ENCODE data around the gene GRK5. TPM values are rescaled to one million over a fixed set of nuclear protein-coding genes. Genes with fewer than 3 reads are reported as not detected.

The GRK5 gene
- total and polyA plus RNA-seq, 9 of the 15 experiments (the other 6 are each of a cell fraction or from before 2014, with no cell fraction given): 0.46 to 0.83 (median 0.67) TPM; not detected in 2

DNA sequence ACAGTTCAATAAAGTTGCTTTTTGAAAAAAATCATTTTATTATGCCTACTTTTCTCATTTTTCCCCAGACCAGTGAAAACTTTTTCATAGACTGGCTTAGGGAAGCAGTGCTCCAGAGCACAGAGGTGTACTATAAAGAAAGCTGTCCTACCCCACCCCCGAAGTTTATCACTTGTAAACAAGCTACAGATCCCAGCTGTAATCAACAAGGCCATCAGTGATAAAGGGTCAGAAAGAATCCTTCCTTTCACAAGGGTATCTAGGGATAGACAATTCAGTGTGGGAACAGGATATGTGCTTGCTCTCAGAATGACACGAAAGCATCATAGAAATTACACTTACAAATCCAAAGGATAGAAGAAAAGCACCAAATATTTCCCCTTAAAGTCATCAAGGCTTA is 33.3 kb upstream of the GRK5 start (continued):
- TF ChIP-seq HOMEZ (CRISPR knock-in tag; IDR thresholded peaks at IDR 0.05) (no peak), NCOA1 (IDR thresholded peaks at IDR 0.05; ENCODE audit: low read depth) (no peak), SIN3A (IDR thresholded peaks at IDR 0.05; ENCODE audit: borderline replicate concordance in 2 of 2, control insufficient read depth in 1 of 2, low read depth in 2 of 2, low read length in 2 of 2) (no peak), ELK3 (CRISPR knock-in tag; IDR thresholded peaks at IDR 0.05) (no peak)

- CTCF ChIA-PET (ENCODE audit: low intra/inter-chr PET ratio): no interaction called here
- intact Hi-C loops (cut with micrococcal nuclease) (loop anchor here (5.0 kb wide), 1 partner anchor 99 kb away; no protein-coding TSS in a partner anchor), in situ Hi-C loops (cut with MboI) (no loop called here)
- TF ChIP-seq, protein P1, sequence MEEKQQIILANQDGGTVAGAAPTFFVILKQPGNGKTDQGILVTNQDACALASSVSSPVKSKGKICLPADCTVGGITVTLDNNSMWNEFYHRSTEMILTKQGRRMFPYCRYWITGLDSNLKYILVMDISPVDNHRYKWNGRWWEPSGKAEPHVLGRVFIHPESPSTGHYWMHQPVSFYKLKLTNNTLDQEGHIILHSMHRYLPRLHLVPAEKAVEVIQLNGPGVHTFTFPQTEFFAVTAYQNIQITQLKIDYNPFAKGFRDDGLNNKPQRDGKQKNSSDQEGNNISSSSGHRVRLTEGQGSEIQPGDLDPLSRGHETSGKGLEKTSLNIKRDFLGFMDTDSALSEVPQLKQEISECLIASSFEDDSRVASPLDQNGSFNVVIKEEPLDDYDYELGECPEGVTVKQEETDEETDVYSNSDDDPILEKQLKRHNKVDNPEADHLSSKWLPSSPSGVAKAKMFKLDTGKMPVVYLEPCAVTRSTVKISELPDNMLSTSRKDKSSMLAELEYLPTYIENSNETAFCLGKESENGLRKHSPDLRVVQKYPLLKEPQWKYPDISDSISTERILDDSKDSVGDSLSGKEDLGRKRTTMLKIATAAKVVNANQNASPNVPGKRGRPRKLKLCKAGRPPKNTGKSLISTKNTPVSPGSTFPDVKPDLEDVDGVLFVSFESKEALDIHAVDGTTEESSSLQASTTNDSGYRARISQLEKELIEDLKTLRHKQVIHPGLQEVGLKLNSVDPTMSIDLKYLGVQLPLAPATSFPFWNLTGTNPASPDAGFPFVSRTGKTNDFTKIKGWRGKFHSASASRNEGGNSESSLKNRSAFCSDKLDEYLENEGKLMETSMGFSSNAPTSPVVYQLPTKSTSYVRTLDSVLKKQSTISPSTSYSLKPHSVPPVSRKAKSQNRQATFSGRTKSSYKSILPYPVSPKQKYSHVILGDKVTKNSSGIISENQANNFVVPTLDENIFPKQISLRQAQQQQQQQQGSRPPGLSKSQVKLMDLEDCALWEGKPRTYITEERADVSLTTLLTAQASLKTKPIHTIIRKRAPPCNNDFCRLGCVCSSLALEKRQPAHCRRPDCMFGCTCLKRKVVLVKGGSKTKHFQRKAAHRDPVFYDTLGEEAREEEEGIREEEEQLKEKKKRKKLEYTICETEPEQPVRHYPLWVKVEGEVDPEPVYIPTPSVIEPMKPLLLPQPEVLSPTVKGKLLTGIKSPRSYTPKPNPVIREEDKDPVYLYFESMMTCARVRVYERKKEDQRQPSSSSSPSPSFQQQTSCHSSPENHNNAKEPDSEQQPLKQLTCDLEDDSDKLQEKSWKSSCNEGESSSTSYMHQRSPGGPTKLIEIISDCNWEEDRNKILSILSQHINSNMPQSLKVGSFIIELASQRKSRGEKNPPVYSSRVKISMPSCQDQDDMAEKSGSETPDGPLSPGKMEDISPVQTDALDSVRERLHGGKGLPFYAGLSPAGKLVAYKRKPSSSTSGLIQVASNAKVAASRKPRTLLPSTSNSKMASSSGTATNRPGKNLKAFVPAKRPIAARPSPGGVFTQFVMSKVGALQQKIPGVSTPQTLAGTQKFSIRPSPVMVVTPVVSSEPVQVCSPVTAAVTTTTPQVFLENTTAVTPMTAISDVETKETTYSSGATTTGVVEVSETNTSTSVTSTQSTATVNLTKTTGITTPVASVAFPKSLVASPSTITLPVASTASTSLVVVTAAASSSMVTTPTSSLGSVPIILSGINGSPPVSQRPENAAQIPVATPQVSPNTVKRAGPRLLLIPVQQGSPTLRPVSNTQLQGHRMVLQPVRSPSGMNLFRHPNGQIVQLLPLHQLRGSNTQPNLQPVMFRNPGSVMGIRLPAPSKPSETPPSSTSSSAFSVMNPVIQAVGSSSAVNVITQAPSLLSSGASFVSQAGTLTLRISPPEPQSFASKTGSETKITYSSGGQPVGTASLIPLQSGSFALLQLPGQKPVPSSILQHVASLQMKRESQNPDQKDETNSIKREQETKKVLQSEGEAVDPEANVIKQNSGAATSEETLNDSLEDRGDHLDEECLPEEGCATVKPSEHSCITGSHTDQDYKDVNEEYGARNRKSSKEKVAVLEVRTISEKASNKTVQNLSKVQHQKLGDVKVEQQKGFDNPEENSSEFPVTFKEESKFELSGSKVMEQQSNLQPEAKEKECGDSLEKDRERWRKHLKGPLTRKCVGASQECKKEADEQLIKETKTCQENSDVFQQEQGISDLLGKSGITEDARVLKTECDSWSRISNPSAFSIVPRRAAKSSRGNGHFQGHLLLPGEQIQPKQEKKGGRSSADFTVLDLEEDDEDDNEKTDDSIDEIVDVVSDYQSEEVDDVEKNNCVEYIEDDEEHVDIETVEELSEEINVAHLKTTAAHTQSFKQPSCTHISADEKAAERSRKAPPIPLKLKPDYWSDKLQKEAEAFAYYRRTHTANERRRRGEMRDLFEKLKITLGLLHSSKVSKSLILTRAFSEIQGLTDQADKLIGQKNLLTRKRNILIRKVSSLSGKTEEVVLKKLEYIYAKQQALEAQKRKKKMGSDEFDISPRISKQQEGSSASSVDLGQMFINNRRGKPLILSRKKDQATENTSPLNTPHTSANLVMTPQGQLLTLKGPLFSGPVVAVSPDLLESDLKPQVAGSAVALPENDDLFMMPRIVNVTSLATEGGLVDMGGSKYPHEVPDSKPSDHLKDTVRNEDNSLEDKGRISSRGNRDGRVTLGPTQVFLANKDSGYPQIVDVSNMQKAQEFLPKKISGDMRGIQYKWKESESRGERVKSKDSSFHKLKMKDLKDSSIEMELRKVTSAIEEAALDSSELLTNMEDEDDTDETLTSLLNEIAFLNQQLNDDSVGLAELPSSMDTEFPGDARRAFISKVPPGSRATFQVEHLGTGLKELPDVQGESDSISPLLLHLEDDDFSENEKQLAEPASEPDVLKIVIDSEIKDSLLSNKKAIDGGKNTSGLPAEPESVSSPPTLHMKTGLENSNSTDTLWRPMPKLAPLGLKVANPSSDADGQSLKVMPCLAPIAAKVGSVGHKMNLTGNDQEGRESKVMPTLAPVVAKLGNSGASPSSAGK (IDR thresholded peaks at IDR 0.05): no peak
- TF ChIP-seq CEBPB (tag; IDR thresholded peaks at IDR 0.05): peak; percentile 55
- Histone ChIP-seq H3K79me2 (ENCODE audit: control insufficient read depth, insufficient read depth, low read length) (peaks cover 49% of the 10 kb centered on the region), H3K4me1 (replicated peaks in 1 of 2; ENCODE audit: control insufficient read depth in 2 of 2, insufficient read depth in 2 of 2, low read length in 2 of 2) (peaks cover 17 to 27% of the 10 kb centered on the region in 2 experiments; a peak in 4 of 5 replicates), H3K9me1 (ENCODE audit: control insufficient read depth, insufficient read depth, low read length) (peaks cover 4% of the 10 kb centered on the region), H3K9me3 (replicated peaks; ENCODE audit: control insufficient read depth, insufficient read depth, low read depth, low read length) (no peaks in the 10 kb centered on the region), H3K4me2 (ENCODE audit: insufficient read depth, low read length) (no peak overlapping the region), H3K9ac (ENCODE audit: insufficient read depth in 1 of 2, low read depth in 2 of 2, low read length in 2 of 2) (peak overlapping the region in 1 of 2 experiments; percentile 79; a peak in 2 of 4 replicates), H2AFZ (ENCODE audit: low read depth, low read length) (no peak overlapping the region), H3K4me3 (no peak overlapping the region), H3K27me3 (ENCODE audit: control insufficient read depth in 2 of 2, insufficient read depth in 2 of 2, low read length in 2 of 2) (no peaks in the 10 kb centered on the region), H3K27ac (ENCODE audit: extremely low read depth, low read depth, low read length) (0 out of 3 replicates have a peak overlapping the region, but pooled peaks have one; percentile 13), H3K36me3 (ENCODE audit: control insufficient read depth, insufficient read depth, low read length) (peaks cover 45% of the 10 kb centered on the region), H4K20me1 (replicated peaks; ENCODE audit: control insufficient read depth, insufficient read depth, low read length) (no peaks in the 10 kb centered on the region)
- FAIRE-seq (no peak), DNase-seq (ENCODE audit: extremely low read depth in 1 of 4, low spot score in 3 of 4) (no peak), ATAC-seq (no peak)
- POLR2A ChIA-PET: interaction anchor here (0.6 to 1.8 kb wide), 7 partner anchors 8 to 223 kb away, joined by 3 to 5 read pairs (median 4); partner anchors contain the start of gene SFXN4
- no TSS peak for BruUV-seq (replicated peaks)
- 77% methylated on average over 6 of the region's 6 CpGs for WGBS (ENCODE audit: insufficient coverage, low coverage, missing lambda C conversion rate)
Measured at GRCh38 chr10:119176166-119176565, 31.2 kb upstream of the GRK5 start.

Data from K562 (cell line).